ENCODE data around the gene FYB1.
"Not testable (repeated sequence)": the region's sequence is repeated elsewhere in the genome, so short reads cannot be mapped to it uniquely, and the experiment has no call there.

FYB1 gene

GRCh38 chr5:39186722-39187539, 32.4 kb downstream of the FYB1 start:
- no peak for DNase-seq

- no peak for DNase-seq
These were observed 33.1 kb downstream of the FYB1 start for GRCh38 chr5:39186289-39186688.

DNA sequence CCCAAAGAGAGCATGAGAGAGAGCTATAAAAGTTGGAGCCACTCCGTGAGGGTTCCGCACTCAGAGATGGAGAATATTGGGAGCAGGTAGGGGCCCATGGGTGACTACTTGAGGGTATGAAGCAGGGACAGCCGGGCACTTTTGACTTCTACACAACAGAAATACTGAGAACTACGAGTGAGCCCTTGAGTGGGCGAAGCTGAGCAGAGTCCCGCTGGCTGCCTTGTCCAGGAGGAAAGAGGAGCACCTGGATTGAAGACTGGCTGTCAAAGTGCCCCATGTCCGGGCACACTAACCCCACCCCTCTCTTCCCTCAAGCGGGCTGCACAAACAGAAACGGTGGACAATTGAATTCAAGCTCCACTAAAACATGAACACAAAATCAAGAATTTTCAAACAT, 33.6 kb downstream of the FYB1 start:
- no peak for DNase-seq

- not testable (repeated sequence) for DNase-seq
These were observed 39.8 kb downstream of the FYB1 start for GRCh38 chr5:39179561-39179960.

- no peak for DNase-seq
These were observed 40.5 kb downstream of the FYB1 start for GRCh38 chr5:39178861-39179260.

DNA sequence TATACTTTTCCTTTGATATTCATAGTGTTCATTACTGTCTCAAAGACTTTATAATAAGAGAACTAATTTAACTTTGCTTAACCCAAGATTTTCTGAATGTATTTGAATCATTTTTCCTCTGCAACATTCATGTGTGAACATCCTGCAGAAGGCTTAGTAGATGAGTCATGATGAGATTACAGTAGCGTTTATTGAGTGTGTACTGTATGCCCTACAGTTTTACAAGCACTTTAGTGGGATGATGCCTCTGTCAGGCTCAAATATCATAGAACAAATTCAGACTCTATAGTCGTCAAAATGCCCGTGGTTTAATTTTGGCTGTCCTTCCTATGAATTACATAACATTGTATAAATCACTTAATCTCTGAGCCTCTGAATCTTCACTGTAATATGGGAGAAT, 41.2 kb downstream of the FYB1 start:
- no peak for DNase-seq

DNA sequence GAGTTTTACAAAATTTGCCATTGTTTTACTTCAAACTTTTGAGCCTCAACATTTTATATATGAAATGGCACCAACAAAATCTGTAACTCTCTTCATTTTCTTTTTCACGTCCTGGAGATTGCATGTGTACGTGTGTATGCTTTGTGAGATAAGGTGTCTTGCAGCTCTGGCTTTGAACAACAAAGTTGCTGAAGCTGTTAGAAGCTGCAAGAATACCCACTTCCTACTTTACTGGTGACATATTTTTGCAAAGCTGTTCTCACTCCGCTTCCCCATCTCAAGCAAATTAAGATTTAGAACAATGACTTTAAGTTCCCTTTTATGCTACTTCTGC, 41.8 kb downstream of the FYB1 start:
- no peak for DNase-seq

DNA sequence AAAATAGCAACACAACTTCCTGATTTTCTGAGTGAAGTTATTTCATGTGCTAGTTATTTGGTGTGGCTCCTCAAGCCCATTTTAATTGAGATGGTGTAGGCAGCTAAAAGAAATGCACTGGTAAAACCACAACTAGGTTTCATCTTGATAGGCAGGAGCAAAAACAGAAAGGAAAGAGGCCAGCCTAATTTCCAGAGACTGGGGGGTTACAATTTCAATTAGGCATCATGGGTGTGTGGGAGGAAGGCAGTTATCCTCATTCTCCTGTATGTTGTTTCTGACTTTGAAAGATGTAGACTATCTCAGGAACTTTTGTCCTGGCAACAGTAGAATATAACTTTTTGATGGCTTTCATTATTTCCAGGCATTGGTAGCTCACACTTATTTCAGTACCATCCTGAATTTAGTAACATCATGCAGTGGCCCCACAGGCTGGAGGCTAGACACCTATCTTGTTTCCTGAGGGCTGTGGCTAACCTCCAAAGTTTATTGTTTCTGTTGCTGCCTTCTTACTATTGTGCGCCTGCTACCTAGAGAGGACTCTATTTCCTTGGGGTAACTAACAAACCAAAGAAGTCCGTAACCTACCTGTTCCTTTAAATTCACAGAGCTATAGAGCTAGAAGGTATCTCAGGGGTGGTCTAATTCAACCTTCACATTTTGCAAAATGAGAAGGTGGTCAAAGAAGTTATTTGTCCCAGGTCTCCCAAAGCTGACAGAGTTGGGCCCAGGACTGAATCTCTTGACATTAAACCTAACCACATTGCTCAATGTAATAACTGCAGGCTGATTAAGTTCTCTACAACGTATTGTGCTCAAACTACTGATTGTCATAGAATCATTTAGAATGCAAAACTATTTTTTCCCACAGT, 42.4 kb downstream of the FYB1 start:
- no peak for DNase-seq

DNA sequence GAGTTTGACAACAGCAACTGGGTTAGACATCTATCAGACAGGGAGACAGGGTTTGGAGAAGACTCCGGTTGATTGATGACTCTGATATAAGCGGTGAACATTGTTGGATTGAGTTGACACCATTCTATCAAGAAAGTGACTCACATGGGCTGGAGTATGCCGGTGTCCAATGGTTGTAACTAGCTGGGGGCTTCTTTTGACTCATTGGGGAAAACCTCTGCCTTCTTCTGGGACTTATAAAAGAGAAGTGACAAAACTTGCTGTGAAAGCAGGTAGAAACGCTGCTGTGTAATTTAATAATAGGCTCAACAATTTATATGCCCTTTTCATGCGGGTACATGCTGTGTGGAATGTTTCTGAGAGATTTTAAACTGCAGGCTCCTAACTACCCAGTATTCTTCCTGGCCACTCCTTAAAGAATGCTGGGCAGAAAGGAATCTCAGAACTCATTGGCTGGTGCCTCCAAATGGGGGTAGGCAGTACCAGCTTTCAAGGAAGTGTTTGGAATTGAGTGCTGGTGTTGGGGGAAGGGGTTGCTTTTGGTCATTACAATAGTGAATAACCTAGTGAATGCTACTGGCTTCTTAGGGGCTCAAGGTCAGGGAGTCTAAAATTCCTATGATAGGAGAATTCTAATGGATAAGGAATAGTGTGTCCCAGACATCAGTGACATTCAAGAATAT, 43.9 kb downstream of the FYB1 start:
- DNase-seq, result no peak

- no peak for DNase-seq
These were observed 46.3 kb downstream of the FYB1 start for GRCh38 chr5:39173069-39173468.

GRCh38 chr5:39172593-39172992, 46.8 kb downstream of the FYB1 start:
- no peak for DNase-seq

- DNase-seq, result no peak
These were observed 47.7 kb downstream of the FYB1 start for GRCh38 chr5:39171647-39172046.

DNA sequence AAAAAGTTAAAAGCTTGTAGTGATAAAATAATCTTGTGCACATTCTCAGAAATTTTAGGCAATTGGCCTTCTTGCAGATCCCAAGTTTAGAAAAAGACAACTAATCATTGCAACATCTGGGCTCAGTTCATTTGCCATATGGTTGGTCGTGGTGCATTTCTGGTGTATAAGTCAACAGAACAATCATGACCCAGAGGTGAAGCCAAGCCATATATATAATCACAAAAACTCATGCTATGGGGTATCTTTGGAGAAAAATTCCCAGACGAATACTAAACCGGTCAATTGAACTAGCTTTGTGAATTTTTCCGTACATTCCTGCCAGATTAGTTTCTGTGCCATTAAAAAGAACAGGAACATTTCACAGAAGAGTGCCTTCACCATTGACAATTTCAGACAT, 50.3 kb downstream of the FYB1 start:
- no peak for DNase-seq

DNA sequence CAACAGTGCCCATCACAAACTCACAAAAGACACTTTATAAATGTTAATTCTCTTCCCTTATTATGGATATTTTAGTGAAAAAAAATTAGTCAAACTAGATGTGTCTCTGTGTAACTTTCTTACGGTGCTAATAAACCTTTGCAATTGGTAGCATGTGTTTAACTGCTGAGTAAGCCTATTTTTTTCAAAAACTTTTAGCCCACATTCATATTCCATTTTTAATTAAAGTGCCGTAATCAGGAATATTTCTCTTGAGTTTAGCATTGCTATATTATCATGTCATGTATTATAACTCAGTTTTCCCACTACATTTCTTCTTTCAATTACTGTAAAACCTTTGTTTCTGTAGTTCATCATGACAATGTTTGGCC, 51.4 kb downstream of the FYB1 start:
- no peak for DNase-seq

- DNase-seq, result no peak
These were observed 52.0 kb downstream of the FYB1 start for GRCh38 chr5:39167141-39167971.

GRCh38 chr5:39164529-39165402, 54.6 kb downstream of the FYB1 start:
- no peak for DNase-seq

DNA sequence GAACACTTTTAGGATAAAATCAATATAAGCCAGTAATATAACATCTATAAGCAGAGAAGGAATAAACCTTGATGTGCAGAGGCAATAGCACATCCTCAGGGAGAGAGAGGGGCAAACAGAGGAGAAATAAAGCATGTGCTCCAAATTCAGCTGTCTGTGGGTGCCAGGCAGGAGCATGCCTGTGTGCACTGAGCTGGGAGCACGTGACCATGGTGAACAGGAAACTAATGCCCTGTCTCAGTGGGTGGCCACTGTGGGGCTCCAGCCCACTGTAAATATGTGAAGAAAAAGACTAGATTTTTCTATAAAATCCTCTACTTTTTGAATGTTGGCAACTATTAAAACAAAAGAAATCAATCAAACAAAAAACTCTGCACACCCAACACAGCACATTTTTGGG, 55.3 kb downstream of the FYB1 start:
- DNase-seq, result no peak

DNA sequence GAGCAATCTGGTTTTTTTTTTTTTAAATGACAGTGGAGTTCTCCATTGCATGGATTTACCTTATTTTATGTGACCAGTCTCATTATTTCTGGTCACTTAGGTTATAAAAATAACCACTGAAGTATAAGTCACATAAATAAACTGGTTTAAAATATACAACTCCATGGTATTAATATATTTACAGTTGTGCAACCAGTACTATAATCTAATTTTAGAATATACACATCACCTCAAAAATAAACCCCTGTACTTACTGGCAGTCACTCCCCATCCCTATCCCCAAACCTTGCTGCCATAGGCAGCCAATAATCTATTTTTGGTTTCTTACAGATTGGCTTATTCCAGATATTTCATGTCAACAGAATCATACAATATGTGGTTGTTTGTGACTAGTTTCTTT, 57.8 kb downstream of the FYB1 start:
- DNase-seq, result no peak

DNA sequence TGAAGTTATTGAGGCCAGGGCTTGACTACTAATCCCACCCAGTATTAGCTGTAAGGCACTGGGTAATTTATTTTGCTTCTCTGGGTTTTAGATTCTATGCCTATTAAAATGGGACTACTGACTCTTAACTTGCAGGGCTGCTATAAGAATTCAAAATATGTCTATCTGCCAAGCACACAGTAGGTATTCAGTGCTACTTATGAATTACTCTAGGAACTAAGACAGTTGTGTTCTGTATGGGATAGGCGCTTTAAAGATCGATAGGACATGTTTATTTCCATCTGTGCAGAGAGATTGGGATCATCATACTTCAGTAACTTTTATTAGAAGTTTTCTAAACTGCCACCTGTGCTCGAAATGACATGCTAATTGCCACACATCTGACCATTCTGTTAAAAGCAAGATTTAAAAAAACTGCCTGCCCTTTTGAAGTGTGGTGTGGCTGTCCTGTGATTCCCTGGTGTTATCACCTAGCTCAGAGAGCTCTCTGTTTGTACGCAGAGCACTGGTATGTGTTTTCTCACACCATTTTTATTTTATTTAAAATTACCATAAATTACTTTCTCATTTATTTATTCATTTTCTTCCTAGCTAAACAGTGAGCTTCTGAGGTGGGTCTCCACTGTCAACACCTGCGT, 58.7 kb downstream of the FYB1 start:
- DNase-seq, result no peak

DNA sequence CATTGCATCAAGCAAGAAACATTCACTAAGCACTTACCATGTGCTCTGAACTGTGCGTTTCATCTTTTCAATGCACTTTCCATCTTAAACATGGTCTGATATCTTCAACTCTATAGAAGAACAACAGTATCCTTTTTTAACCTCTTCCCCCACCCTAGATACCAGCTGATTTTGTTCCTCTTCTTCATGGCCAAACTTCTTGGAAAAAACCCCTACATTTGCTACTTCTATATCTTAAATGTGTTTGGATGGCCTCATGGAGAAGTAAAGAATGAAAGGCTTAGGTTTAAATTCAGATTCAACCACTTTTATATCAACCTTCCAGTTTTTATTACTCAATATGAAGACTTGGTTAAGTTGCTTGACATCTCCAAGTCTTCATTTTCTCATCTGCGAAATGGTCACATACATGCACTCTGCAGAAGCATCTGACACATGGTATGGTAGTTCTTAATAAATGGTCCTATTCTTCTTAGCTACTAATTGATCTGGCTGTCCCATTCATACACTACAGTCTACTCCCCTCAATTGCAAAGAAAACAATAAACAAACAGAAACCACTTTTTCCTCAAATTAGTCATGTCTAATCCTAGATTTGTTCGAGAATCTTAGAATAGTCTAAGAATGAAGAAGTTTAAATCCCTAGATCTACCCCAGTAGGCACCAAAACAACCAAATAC, 59.4 kb downstream of the FYB1 start:
- DNase-seq, result no peak

Measured in C1 segment of cervical spinal cord (tissue), 14 donors.